Measurements from ENCODE around the gene IDH1.
"Not testable (repeated sequence)": the region's sequence is repeated elsewhere in the genome, so short reads cannot be mapped to it uniquely, and the experiment has no call there.

Gene IDH1

DNA sequence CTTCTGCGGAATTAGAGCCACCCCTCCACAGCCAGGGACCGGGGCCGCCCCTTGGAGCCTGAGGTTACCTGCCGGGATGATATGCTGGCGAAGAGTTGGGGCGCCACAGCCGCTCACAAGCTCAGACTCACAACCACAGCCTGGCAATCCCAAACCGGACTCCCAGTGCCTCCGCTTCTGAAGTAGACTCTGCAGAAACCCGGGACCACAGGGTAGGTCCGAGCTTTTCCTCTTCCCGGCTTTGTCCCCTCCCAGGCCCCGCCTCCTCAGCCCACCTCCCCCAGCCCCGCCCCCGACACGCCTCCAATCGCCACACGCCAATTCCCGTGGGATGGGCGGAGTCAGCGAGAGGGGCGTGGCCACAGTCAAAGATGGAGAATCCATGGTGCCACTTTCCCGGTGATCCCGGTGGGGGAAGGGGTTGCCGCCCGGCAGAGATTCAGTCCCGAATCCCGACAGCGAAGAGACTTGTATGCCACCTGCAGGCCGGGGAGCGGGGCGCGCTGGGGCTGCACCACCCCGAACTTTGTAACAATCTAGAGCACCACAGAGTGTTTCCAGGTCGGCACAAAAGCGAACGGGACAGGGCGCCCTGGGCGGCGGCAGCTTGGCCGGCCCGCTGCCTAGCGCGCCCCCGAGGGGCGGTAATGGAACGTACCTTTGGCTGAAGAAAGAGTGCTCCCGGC is at the start of gene IDH1:
Gene IDH1, minus strand, starts transcription at position 201 of the 686 bp plus-strand sequence. CDS start 3,520 bp downstream, outside the sequence.
- peak; percentile 95 for DNase-seq (ENCODE audit: low spot score)

DNA sequence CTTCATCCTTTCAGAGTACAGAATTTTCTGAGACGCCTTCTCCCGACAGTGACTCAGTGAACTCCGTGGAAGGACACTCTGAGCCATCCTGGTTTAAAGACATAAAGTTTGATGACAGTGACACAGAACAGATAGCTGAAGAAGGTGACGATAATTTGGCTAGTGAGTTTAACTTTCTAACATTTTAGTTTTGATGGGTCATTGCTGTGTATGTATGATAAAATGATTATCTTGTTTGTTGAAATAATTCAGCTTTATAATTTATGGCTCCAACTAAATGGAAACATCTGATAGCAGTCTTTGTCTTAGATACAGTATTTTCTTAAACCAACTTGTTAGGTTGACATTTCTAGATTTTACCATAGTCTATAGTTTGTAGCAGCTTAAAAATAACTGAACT is 49.3 kb upstream of the IDH1 start:
- DNase-seq (ENCODE audit: low spot score) = no peak

DNA sequence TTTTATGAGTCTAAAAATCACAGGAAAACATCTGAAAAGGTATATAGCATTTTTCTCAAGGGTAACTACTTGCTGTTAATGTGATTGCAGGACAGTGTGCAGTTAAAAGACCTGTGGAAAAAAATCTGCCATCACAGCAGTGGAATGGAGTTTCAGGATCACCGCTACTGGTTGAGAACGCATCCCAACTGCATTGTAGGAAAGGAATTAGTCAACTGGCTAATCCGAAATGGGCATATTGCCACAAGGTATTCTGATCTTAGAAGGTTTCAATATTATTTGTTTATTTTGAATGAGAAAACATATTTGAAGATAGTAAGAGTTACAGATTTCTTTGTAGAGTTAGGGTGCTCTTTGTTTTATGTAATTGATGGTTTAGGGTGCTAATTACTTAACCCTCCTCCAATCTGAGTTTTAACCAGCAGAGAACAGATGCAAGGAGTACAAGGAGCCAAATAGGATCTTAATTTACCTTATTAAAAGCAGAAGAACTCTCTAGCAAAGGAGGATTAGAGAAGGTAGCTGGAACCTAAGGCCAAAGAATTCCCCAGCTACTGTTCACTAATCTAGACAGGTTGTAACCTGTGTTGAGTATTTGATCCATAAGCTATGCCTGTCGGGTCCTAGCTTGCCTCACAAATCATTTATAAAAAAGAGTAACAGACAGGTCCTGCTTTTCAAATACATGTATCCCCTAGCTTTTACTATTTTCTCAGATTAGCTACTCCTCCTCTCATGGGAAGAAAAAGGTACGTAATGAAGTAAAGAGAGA is 46.2 kb upstream of the IDH1 start:
- DNase-seq (ENCODE audit: low spot score) = no peak

DNA sequence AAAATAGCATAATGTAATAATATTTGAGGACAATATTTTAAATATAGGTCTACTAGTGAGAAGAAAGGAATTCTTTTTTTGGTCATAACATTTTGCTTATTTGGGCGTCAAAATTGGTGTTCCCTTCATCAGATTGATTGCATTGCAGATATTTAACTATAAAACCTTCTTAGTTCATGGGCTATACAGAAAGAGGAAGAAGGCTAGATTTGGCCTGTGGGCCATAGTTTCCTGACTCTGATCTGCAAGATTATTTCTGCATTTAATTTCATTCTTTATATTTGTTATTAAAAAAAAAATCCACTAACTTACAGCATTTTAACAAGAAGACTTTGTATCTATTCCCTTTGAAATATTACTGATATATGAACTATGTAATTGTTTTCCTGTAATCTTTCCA is 43.1 kb upstream of the IDH1 start:
- no peak for DNase-seq (ENCODE audit: low spot score)

DNA sequence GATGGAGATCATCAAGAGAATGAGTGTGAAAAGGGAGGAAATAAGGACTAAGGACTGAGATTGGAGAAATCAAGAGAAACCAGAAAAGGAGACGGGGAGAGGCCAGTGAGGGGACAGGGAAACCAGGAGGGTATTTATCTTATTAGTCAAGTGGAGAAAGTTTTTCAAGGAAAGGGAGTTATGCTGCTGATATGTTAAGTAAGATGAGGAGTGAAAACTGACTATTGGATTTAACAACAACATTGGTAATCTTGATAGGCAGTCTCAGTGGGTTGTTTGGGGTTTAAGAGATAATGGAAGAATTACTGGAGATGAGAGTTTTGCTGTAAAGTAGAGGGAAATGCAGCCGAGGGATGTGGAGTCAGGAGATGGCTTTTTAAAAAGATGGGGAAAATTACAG is 41.7 kb upstream of the IDH1 start:
- DNase-seq (ENCODE audit: low spot score) = no peak

DNA sequence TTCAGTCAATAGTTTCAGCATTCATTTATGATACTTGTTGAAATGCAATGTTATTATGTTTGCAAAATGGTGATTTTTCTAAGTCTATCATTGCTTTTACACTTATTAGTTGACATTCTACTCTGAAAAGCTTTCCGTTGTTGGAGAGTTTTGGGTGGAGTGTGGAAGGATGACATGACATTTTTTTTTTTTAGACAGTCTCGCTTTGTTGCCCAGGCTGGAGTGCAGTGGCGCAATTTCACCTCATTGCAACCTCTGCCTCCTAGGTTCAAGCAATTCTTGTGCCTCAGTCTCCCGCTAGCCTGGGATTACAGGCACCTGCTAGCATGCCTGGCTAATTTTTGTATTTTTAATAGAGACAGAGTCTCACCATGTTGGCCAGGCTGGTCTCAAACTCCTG is 41.0 kb upstream of the IDH1 start:
- no peak for DNase-seq (ENCODE audit: low spot score)

DNA sequence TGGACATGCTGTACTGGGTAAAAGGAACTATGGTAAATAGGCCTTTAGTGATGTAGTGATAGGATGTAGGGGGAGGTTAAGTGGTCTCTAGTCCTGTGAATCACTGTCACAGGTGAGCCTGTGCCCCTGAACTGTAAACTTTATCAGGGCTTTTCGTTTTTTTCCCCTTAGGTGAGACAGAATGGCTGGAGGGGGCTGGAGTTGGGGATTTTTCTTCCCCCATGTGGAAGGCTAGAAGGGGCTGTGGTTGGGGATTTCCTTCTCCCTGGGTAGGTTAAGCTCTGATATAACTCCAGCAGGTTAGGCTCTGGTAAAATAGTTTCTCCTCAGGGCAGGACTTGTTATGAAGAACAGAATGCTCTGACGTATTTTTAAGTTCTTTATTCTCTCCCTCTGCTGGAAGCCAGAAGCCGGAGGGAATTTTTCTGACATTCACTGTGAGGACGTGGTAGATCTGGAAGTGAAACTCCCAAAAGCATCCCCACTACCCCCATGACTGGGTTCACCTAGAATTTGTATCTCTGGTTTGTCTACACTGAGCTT is 39.7 kb upstream of the IDH1 start:
- no peak for DNase-seq (ENCODE audit: low spot score)

DNA sequence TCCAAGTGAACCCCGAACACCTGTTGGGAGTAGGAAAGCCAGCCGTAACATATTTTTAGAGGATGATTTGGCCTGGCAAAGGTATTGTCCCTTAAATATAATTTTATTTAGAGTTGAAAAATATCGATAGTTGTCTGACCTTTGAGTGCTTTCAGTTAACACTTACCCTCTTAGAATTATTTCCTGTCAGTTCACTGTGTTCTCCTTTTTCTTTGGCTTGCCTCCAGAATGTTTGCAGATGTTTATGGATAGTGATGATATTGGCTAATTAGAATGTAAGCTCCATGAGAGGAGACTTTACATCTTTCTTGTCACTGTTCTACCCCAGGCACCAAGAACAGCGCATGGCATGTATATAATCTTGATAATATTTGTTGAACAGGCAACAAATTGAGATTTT is 31.0 kb upstream of the IDH1 start:
- no peak for DNase-seq (ENCODE audit: low spot score)

DNA sequence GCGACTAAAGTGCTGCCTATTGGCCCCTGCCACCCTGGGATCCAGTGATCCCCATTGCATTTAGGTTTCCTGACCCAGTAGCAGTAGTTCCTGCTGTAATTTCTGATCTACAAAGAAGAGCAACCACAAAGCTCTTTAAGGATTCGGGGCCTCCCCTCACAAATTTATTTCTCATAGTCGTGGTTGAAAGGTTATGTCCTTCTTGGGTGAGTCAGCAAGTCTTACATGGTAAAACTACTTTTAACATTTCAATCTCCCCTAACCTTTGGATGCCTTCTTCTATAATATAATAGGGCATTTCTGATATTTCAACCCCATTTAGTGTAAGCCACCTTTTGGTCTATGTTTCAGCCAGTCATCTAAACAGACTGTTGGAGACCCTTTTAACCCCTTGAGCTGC is 26.1 kb upstream of the IDH1 start:
- DNase-seq (ENCODE audit: low spot score) = no peak

DNA sequence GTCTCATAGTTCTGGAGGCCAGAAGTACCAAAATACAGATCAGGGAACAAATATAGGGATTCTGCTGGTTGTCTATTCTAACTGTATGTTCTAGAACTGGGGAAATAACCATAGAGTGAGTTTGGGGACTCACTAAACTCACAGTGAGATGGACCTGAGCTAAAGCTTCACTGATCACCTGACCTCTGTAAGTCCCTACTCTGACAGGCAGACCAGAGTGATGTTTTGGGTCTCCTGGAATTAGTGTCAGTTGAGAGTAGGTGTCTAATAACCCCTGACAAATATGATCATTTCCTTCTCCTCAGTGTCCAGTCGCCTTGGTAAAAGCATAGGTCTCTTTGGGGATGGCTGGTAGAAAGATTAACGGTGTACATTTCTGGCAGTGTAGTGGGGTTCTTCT is 25.4 kb upstream of the IDH1 start:
- no peak for DNase-seq (ENCODE audit: low spot score)

DNA sequence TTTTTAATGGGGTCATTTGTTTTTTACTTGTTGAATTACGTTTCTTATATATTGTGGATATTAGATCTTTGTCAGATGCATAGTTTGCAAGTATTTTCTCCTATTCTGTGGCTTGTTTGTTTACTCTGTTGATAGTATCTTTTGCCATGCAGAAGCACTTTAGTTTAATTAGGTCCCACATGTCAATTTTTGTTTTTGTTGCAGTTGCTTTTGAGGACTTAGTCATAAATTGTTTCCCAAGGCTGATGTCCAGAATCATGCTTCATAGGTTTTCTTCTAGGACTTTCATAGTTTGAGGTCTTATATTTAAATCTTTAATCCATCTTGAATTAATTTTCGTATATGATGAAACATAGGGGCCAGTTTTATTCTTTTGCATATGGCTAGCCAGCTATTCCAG is 24.4 kb upstream of the IDH1 start:
- DNase-seq (ENCODE audit: low spot score) = no peak

DNA sequence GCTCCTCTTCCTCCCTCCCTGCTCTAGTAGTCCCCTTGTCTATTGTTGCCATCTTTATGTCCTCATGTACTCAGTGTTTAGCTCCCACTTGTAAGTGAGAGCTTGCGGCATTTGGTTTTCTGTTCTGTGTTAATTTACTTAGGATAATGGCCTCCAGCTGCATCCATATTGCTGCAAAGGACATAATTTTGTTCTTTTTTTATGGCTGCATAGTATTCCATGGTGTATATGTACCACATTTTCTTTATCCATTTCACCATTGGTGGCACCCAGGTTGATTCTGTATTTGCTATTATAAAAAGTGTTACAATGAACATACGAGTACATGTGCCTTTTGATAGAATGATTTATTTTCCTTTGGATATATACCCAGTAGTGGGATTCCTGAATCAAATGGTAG is 23.7 kb upstream of the IDH1 start:
- DNase-seq (ENCODE audit: low spot score) = no peak

DNA sequence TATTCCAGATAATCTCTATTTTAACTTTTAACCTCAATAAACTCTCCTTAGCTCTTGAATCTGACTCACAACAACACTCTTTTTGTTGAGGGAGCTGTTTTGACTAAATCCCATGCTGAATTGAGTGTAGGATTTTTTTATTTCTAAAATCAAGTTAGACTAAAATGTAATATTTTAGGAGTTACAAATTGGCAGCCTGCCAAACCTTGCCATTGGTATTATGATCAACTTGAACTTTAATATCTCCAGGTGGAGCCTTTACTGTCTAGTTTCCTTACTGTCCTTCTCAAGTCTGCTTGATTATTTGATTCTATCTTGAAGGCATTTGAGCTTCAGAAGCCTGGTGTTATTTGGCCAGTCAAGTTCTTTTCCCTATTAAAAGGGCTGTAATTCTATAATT is 19.9 kb upstream of the IDH1 start:
- no peak for DNase-seq (ENCODE audit: low spot score)

DNA sequence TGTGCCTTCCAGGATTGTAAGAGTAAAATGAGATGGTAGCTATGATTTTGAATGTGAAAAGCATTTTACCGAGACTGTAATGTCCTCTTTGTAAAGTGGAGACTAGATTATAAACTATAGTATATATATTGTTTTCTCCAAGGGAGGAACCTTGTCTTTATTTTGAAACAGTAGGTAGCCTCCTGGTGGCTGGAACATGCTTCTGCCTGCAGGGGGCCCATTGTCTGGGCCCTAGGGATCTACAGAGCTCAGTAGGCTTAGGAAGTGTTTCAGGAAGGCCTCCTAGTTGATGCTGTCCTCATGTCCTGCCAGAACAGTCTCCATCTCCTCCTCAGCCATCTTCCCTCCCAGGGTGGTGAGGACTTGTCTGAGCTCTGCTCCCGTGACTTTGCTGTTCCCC is 14.2 kb upstream of the IDH1 start:
- no peak for DNase-seq (ENCODE audit: low spot score)

DNA sequence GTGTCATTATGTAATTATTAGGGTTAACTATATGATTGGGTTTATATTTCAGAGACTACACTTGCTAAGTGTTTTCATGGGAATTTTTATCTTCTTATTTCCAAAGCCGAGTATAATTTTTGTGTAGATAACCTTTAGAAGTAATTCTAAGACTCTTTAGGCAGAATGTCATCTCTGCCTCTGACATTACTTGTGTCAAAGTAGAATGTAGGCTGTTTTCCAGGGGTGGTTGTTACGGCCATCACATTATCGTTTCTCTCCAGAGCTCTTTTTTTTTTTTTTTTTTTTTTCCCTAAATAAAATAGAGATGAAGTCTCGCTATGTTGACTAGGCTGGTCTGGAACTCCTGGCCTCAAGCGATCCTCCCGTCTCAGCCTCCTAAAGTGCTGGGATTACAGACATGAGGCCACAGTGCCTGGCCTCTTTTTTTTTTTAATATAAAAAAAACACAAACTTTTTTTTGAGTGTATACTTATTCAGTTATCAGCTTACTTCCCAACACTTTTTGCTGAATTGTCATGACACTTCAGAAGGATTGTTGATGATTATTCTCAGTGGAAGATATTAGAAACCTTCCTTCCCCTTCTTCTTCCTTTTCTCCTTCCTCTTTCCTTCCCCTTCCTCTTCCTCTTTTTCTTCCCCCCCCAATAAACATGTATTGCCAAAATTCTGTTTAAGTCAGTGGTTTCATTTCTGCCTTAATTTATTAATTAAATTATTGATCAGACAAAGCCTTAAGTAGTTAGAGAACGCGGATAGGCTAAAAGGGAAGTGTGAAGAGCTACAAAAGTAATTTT is 13.5 kb upstream of the IDH1 start:
- DNase-seq (ENCODE audit: low spot score) = no peak

DNA sequence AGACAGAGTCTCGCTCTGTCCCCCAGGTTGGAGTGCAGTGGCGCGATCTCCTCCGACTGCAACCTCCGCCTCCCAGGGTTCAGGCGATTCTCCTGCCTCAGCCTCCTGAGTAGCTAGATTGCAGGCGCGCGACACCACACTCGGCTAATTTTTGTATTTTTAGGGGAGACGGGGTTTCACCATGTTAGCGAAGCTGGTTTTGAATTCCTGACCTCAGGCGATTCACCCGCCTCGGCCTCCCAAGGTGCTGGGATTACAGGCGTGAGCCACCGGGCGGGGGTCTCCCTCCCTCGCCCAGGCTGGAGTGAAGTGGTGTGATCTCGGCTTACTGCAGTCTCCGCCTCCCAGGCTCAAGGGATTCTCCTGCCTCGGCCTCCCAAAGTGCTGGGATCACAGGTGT is 12.7 kb upstream of the IDH1 start:
- DNase-seq (ENCODE audit: low spot score) = not testable (repeated sequence)

DNA sequence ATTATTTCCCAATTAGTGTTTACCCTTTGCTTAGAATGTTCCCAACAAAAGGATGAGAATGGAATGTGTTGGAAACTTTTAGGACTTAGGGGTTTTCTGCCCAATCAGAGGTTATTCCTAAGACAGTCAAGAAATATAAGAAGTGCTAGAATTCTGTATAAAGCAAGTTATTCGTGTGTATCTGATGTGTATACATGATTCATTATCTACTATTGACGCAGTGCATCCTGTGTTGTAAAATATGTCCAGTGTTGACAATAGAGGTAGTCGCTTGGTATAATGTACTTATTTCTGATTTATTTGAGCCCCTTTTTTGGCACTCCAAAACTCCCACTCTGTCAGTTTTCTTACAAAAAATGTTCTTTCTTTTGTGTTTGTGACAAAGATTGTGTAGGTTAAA is 12.1 kb upstream of the IDH1 start:
- DNase-seq (ENCODE audit: low spot score) = no peak

DNA sequence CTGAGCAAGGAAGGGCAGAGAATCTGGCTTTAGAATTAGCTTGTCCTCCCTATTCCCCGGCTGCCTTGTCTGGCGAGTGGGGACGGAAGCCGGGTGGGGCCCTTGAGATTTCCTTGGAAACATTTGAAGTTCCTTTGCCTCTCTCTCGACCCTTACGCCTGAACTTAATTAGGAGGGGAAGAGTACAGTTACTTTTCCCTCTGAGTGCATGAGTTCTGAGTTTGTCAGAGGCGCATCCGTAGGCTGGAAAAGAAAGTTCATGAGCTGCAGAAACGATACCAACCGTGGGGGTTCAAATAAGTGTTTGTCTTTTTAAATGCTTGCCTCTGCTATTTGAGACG is 11.7 kb upstream of the IDH1 start:
- peak; percentile 52 for DNase-seq (ENCODE audit: low spot score)

DNA sequence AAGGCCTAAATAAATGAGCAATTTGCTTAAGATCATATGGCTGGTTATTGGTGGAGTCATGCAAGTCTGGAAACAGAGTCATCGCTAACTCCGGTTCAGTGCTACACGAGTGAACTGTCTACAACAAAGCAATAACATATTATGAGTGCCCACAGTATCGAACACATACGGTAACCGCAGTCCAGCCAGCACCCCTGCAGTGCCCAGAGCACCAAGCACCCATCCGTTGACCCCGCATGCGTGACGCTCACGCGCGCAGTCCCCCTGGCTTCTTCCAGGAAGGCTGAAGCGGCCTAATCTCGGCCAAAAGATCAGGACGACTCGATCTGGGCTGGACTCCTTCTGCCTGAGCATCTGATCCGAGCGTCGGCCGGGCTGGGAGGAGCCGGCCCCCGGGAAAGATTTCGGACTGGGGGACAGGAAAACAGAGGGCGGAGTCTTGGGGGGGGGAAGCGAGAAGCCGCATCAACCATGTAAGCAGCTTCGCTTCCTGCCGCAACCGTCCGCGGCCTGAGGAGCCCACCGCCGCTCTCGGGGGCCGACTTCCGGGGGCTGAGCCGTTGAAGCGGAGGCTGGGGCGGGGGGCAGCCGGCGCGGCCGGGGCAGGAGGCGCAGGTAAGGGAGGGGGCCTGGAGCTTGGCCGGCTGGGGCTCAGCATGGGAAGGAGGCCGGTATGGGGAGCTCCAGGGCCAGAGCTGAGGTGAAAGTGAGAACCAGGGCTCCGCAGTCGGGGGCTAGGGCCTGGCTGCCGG is 11.1 kb upstream of the IDH1 start, which contains the start of gene PIKFYVE:
Gene PIKFYVE, plus strand, starts transcription at position 455 of the 752 bp plus-strand sequence. CDS start 5,265 bp downstream, outside the sequence.
- peak; percentile 99 for DNase-seq (ENCODE audit: low spot score)

DNA sequence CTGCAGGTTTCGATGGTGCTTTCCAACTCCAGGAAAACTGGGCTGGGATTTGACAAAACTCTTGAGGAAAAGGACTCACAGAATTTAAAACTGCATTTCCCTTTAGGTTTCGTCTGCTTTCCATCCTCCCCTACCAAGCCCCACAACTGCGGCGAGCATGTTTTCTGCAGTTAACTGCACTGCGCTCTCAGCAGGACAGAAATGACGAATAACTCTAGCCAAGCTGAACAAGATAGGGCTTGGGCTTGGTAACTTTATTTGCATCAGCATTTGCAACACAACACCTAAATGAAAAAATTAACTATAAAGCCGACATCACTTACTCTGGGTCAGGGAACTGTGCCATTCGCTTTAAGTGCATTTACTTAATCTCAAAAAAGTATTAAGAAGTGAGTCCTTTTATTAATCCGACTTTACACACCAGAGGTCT is 10.5 kb upstream of the IDH1 start:
- DNase-seq (ENCODE audit: low spot score) = no peak

DNA sequence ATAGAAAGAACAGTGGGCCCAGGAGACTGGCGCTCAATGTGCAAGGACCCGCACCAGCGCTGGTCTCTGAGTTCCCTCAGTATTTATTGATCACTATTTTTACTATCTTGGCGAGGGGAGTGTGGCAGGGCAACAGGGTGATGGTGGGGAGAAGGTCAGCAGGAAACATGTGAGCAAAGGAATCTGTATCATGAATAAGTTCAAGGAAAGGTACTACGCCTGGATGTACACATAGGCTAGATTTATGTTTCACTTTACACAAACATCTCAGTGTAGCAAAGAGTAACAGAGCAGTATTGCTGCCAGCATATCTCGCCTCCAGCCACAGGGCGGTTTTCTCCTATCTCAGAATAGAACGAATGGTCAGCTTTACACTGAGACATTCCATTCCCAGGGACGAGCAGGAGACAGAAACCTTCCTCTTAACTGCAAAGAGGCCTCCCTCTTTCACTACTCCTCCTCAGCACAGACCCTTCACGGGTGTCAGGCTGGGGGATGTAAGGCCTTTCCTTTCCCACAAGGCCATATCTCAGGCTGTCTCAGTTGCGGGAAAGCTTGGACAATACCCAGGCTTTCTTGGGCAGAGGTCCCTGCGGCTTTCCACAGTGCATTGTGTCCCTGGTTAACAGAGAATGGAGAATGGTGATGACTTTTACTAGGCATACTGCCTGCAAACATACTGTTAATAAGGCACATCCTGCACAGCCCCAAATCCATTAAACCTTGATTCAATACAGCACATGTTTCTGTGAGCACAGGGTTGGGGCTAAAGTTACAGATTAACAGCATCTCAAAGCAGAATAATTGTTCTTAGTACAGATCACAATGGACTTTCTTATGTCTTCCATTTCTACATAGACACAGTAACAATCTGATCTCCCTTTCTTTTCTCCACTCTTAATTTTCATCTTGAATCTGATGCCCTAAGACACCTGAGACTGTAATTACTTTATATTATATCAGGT is 2.3 kb upstream of the IDH1 start:
- DNase-seq (ENCODE audit: low spot score) = peak; percentile 49
